Adrenal gland (tissue), 5 donors: ENCODE measurements around the gene ALX3.

ENCODE experiments used
- CTCF ChIP-seq, 6 experiments: fragments of 450-650 bp in 4 of 6; fragments of 200-600 bp in 2 of 6; sonication (generic) in 1 of 6; IDR thresholded peaks; 1 replicate in 5 of 6; 2 replicates in 1 of 6; pipeline versions ENCODE4 v1.5.1 to v1.8.0; 2016 to 2021; ENCODE audit warnings: antibody characterized with exemption in 6 of 6, mild to moderate bottlenecking in 2 of 6, moderate library complexity in 1 of 6
- POLR2A ChIP-seq, 2 donors: fragments of 450-650 bp; IDR thresholded peaks; one replicate each; pipeline ENCODE4 v1.6.1; 2017; ENCODE audit warnings: antibody characterized with exemption in 2 of 2, mild to moderate bottlenecking in 2 of 2, moderate library complexity in 1 of 2
- donor health status: DM: no; HTN: no; CAD: no.

GRCh38 chr1:110011527-110012041, 58.9 kb downstream of the ALX3 start:
- TF ChIP-seq POLR2A (IDR thresholded peaks at IDR 0.05), result no peak
- peak in 5 of 6 experiments; percentile 35 to 62 (median 52) for TF ChIP-seq CTCF (IDR thresholded peaks at IDR 0.05)
